DOHH2 (cell line): ENCODE data around the gene EML5.

ENCODE experiments used
- EZH2phosphoT487 ChIP-seq: fragments of 200-600 bp; sonication (generic); IDR thresholded peaks from 2 replicates; pipeline ENCODE4 v1.6.1; 2017; ENCODE audit warnings: borderline replicate concordance, mild to moderate bottlenecking, antibody characterized with exemption, low read length, moderate library complexity, mixed read lengths
- TF ChIP-seq, protein P1 (sequence below): fragments of 200-600 bp; sonication (generic); IDR thresholded peaks from one replicate; pipeline ENCODE4 v1.5.1; 2014; ENCODE audit warnings: antibody characterized with exemption, mild to moderate bottlenecking, low read depth, low read length; ENCODE audit not compliant: poor library complexity, severe bottlenecking

DNA sequence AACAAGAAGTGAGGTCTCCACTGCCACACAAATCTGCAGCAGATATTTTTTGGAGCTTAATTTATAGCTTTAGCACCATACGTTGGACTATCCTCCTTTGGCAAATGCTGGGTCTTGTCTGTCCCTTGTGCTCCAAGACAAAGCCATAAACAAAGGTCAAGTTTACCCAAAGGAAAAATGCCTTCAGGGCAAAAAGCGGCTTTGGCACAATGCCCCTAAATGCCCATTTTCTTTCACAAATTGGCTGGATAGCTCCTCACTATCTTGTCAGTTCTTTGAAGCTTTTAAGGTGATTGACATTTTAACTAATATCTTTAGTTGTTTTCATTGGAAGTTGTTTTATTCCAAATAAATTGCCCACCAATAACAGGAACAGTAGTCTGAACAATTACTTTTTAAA is 59.6 kb downstream of the EML5 start:
- TF ChIP-seq, protein P1, sequence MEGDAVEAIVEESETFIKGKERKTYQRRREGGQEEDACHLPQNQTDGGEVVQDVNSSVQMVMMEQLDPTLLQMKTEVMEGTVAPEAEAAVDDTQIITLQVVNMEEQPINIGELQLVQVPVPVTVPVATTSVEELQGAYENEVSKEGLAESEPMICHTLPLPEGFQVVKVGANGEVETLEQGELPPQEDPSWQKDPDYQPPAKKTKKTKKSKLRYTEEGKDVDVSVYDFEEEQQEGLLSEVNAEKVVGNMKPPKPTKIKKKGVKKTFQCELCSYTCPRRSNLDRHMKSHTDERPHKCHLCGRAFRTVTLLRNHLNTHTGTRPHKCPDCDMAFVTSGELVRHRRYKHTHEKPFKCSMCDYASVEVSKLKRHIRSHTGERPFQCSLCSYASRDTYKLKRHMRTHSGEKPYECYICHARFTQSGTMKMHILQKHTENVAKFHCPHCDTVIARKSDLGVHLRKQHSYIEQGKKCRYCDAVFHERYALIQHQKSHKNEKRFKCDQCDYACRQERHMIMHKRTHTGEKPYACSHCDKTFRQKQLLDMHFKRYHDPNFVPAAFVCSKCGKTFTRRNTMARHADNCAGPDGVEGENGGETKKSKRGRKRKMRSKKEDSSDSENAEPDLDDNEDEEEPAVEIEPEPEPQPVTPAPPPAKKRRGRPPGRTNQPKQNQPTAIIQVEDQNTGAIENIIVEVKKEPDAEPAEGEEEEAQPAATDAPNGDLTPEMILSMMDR = no peak
- TF ChIP-seq EZH2phosphoT487 = no peak
